Measurements from ENCODE around the gene CAPN14.
A peak's percentile ranks its signal among the peaks of the same experiment; 100 is the strongest.

The CAPN14 gene

DNA sequence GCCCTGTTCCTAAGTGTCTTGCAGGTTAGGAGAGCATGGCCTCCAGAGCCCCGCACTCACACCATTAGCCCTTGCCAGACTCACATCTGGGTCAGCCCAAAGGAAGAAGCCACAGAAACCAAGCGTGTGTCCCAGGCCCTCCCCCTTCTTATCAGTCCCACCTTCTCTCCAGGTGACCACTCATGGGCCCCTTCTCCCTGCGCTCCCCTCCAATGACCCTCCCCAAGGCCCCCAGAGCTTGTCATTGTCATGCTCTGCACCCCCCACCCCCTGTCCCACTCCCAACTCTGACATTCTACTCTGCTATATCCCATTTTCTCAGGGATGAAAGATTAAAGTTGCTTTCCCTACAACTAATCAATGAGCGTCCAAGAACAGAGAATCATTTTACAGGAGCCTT, 30.1 kb downstream of the CAPN14 start:
- TF ChIP-seq FOXM1 (IDR thresholded peaks at IDR 0.05; ENCODE audit: borderline replicate concordance, low read depth): no peak

DNA sequence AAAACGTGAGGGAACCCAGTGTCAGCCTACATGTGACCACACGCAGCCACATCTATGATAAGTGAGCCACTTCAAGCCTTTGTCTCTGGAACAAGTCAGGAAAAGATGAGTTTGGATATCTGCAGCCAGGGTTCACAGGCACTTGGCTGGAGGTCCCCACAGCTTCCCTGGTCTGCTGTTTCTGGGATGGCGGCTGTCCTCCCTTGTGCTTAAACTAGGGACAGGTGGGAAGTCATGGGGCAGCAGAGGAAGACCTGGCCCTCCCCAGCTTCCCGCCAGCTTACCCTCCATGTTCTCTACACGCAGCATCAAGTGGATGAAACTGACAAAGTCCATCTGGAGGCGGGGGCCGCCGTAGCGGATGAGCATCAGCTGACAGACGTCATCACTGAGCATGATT, 40.6 kb downstream of the CAPN14 start:
- no peak for TF ChIP-seq NFIC (IDR thresholded peaks at IDR 0.05)
- no peak for TF ChIP-seq YY1 (IDR thresholded peaks at IDR 0.05; ENCODE audit: low read depth)
- no peak for TF ChIP-seq REST (IDR thresholded peaks at IDR 0.05; ENCODE audit: low read depth)
- TF ChIP-seq TAF1 (IDR thresholded peaks at IDR 0.05; ENCODE audit: low read depth): no peak
- TF ChIP-seq USF1 (IDR thresholded peaks at IDR 0.05): no peak
- no peak for TF ChIP-seq EP300 (IDR thresholded peaks at IDR 0.05; ENCODE audit: borderline replicate concordance)
- no peak for TF ChIP-seq ZBTB7A (IDR thresholded peaks at IDR 0.05; ENCODE audit: low read depth)
- TF ChIP-seq, protein P1, sequence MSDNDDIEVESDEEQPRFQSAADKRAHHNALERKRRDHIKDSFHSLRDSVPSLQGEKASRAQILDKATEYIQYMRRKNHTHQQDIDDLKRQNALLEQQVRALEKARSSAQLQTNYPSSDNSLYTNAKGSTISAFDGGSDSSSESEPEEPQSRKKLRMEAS (IDR thresholded peaks at IDR 0.05): no peak
- no peak for TF ChIP-seq CREB1 (IDR thresholded peaks at IDR 0.05; ENCODE audit: low read depth)
- TF ChIP-seq EGR1 (IDR thresholded peaks at IDR 0.05): no peak
- TF ChIP-seq TCF12 (IDR thresholded peaks at IDR 0.05; ENCODE audit: low read depth): no peak
- TF ChIP-seq FOXM1 (IDR thresholded peaks at IDR 0.05; ENCODE audit: borderline replicate concordance, low read depth): no peak
- no peak for TF ChIP-seq TEAD4 (IDR thresholded peaks at IDR 0.05)

DNA sequence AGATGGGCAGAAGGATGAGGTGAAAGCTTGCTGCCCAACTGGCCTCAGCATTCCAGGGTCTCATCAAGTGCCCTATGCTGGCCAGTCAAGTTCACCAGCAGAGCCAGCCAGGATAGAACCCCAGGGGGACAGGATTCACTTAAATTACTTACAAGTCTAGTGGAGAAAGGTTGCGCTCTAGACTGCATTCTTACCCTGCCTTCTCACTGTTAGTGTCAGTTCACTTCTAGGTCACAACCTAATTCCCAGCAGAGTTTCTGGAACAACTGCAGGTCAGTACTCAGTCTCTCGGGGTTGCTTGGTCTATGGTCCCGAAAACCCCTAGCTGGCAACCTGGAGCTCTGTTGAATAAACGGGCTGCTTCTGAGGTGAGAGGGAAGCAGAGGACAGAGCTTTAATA, 46.2 kb downstream of the CAPN14 start:
- no peak for TF ChIP-seq REST (IDR thresholded peaks at IDR 0.05; ENCODE audit: low read depth)
- TF ChIP-seq, protein P1 (IDR thresholded peaks at IDR 0.05): no peak

- TF ChIP-seq TEAD4 (IDR thresholded peaks at IDR 0.05) (peak; percentile 63), USF1 (IDR thresholded peaks at IDR 0.05) (no peak), RAD21 (IDR thresholded peaks at IDR 0.05; ENCODE audit: low read depth) (peak; percentile 91)
Observed at GRCh38 chr2:31170071-31170698, 47.1 kb downstream of the CAPN14 start.

DNA sequence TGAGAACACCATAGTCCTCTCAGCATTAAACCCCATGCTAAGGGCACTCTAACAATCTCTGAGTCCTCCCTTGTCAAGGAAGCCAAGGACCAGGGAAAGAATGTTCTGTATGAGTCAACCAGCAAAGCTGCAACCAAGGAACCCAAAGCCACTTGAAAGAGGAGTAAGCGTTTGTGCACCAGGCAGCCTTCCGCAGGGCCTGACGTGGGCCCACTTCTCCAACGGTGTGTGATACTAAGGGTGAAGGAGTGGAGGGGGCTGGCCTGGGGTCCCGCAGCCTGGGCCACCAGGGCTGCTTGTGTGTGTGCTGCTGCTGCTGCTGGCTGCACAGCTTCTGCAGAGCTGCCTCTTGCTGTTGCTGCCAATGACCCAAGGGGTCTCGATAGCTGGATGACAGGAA, 49.0 kb downstream of the CAPN14 start:
- TF ChIP-seq FOXM1 (IDR thresholded peaks at IDR 0.05; ENCODE audit: borderline replicate concordance, low read depth): no peak
- TF ChIP-seq EP300 (IDR thresholded peaks at IDR 0.05; ENCODE audit: borderline replicate concordance): no peak
- TF ChIP-seq, protein P1 (IDR thresholded peaks at IDR 0.05): no peak
- TF ChIP-seq RAD21 (IDR thresholded peaks at IDR 0.05; ENCODE audit: low read depth): no peak
- TF ChIP-seq CEBPB (IDR thresholded peaks at IDR 0.05): no peak

DNA sequence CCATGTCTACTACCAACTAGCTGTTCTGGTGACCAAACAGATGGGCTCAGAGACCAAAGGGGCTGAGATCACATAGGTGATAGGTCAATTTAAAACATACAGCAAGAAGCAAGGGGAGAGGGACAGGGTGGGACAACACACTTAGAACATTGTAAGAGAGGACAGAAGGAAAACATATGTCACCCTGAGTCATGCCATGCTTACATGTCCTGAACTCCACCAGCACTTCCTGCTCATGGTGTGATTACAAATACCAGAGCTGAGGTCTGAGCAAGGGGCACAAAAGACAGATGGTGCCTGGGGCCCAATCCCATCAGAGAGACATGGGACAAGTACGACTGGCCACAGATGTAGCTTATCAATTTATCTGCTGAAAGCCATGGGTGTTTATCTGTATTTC, 50.4 kb downstream of the CAPN14 start:
- TF ChIP-seq, protein P1 (IDR thresholded peaks at IDR 0.05): no peak
- no peak for TF ChIP-seq EGR1 (IDR thresholded peaks at IDR 0.05)

DNA sequence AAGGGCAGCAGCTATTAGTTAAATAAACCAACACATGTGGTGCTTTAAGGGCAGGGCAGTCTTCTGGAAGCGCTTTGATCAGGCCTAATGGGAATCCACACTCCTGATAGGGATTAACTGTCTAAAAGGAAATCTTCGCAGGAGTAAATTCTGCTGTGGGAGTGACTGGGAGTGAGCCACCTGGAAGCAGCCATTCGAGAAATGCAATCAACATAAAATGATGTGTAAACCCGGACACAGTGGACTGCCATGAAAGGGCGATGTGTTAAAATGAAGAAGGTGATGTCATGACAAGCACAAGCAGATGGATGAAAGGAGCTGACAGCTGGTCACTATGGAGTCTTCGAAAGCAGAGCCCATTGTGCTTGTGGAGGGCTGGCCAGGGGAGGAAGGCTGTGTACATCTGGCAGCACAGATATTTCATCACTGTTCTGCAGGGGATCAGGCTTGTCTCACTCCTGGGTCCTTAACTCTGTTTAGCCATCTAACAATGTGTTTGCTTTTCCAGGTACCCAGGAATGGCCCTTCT, 54.2 kb downstream of the CAPN14 start:
- no peak for TF ChIP-seq USF1 (IDR thresholded peaks at IDR 0.05)
- TF ChIP-seq, protein P1 (IDR thresholded peaks at IDR 0.05): no peak
- TF ChIP-seq ZBTB7A (IDR thresholded peaks at IDR 0.05; ENCODE audit: low read depth): no peak
- TF ChIP-seq RAD21 (IDR thresholded peaks at IDR 0.05; ENCODE audit: low read depth): no peak
- TF ChIP-seq FOXM1 (IDR thresholded peaks at IDR 0.05; ENCODE audit: borderline replicate concordance, low read depth): no peak
- TF ChIP-seq NFIC (IDR thresholded peaks at IDR 0.05): no peak

Data from Ishikawa (cell line).